Adipose tissue (tissue), 3 donors: ENCODE results near the gene UBQLN4. TPM values are rescaled to one million over a fixed set of nuclear protein-coding genes. Genes with fewer than 3 reads are reported as not detected.

ENCODE experiments used
- H3K27ac ChIP-seq: one replicate; pipeline ENCODE4 v1.5.1; 2013; ENCODE audit warnings: low read depth, low read length
- WGBS, 3 donors: extraction: QIAGEN DNeasy Blood & Tissue Kit; methylation state at CpG; one replicate each; pipeline ENCODE4 v1.1.7; 2013; 5-methylcytosine and 5-hydroxymethylcytosine counted together
- polyA plus RNA-seq, 3 donors: library from polyadenylated mRNA; stranded (reverse); fragments of 200-250 nt; gene quantifications; one replicate each; pipeline ENCODE4 v1.2.3, GENCODE V29; 2013
- donor health status: healthy with polysubstance abuse.
- donor health status: Bipolar disorder and iron deficiency.
- donor health status: healthy.

Gene UBQLN4
- polyA plus RNA-seq, 3 donors: 14.5 to 18.9 (median 18.8) TPM

- 57 to 68% (median 60%) methylated on average over 10 of the region's 10 CpGs for WGBS, 3 donors
- no peak overlapping the region for H3K27ac ChIP-seq
Observed at GRCh38 chr1:156001021-156001661, 52.5 kb downstream of the UBQLN4 start.

GRCh38 chr1:155999964-156000363 is 53.6 kb downstream of the UBQLN4 start:
- WGBS, 3 donors: 82 to 89% (median 89%) methylated on average over 1 of the region's 1 CpG
- H3K27ac ChIP-seq: no peak overlapping the region

- 33 to 45% (median 45%) methylated on average over 2 of the region's 2 CpGs for WGBS, 3 donors
Observed at GRCh38 chr1:155996166-155996565, 57.4 kb downstream of the UBQLN4 start.

GRCh38 chr1:155993595-155993994 is 60.0 kb downstream of the UBQLN4 start:
- no peak overlapping the region for H3K27ac ChIP-seq
- WGBS, 3 donors: 74 to 82% (median 81%) methylated on average over 3 of the region's 3 CpGs

More at GRCh38 chr1:155996166-155996565, 57.4 kb downstream of the UBQLN4 start:
- no peak overlapping the region for H3K27ac ChIP-seq

GRCh38 chr1:155990005-155990739 is 63.4 kb downstream of the UBQLN4 start:
- no peak overlapping the region for H3K27ac ChIP-seq
- 57 to 88% (median 70%) methylated on average over 6 of the region's 6 CpGs for WGBS, 3 donors

GRCh38 chr1:155989242-155990004 is 64.2 kb downstream of the UBQLN4 start:
- 18 to 30% (median 20%) methylated on average over 9 of the region's 9 CpGs for WGBS, 3 donors

More at GRCh38 chr1:155989242-155990004, 64.2 kb downstream of the UBQLN4 start:
- no peak overlapping the region for H3K27ac ChIP-seq

Other genes with a start within 250 kb of the UBQLN4 start
- 10 to 100 TPM in 2 of 3 donors, 1 to 10 TPM in 1; 9.7 to 27.4 (median 15.2) TPM for gene GON4L, start 196.6 kb downstream of the UBQLN4 start, polyA plus RNA-seq
- 1 to 10 TPM; 1.6 to 3.6 (median 2.0) TPM for gene SYT11, start 194.2 kb downstream of the UBQLN4 start, polyA plus RNA-seq
- 10 to 100 TPM in 2 of 3 donors, 1 to 10 TPM in 1; 4.4 to 16.5 (median 13.8) TPM for gene RIT1, start 142.4 kb downstream of the UBQLN4 start, polyA plus RNA-seq
- gene KHDC4, start 119.4 kb downstream of the UBQLN4 start, polyA plus RNA-seq: 10 to 100 TPM; 14.9 to 16.6 (median 15.2) TPM
- gene RXFP4, start 112.2 kb downstream of the UBQLN4 start, polyA plus RNA-seq: under 1 TPM in 1 of 3 donors, not detected in 2; 0.07 TPM
- 10 to 100 TPM; 10.0 to 67.3 (median 60.8) TPM for gene ARHGEF2, start 75.3 kb downstream of the UBQLN4 start, polyA plus RNA-seq
- 100 to 1,000 TPM; 221 to 387 (median 237) TPM for gene SSR2, start 32.8 kb downstream of the UBQLN4 start, polyA plus RNA-seq
- 100 to 1,000 TPM; 113 to 133 (median 116) TPM for gene LAMTOR2, start 984 bp upstream of the UBQLN4 start, polyA plus RNA-seq
- 10 to 100 TPM in 2 of 3 donors, under 1 TPM in 1; 0.56 to 58.7 (median 11.8) TPM for gene RAB25, start 7.4 kb upstream of the UBQLN4 start, polyA plus RNA-seq
- gene MEX3A, start 28.7 kb upstream of the UBQLN4 start, polyA plus RNA-seq: under 1 TPM; under 0.01 to 0.43 (median 0.26) TPM
- 100 to 1,000 TPM in 2 of 3 donors, 10 to 100 TPM in 1; 58.6 to 543 (median 239) TPM for gene LMNA, start 60.9 kb upstream of the UBQLN4 start, polyA plus RNA-seq
- gene SEMA4A, start 99.8 kb upstream of the UBQLN4 start, polyA plus RNA-seq: 1 to 10 TPM; 2.1 to 9.5 (median 7.4) TPM
- 10 to 100 TPM in 2 of 3 donors, 1 to 10 TPM in 1; 6.6 to 27.6 (median 13.8) TPM for gene SLC25A44, start 140.3 kb upstream of the UBQLN4 start, polyA plus RNA-seq
- gene PMF1, start 159.2 kb upstream of the UBQLN4 start, polyA plus RNA-seq: 10 to 100 TPM; 32.3 to 59.8 (median 55.4) TPM
- 1 to 10 TPM in 1 of 3 donors, under 1 TPM in 2; 0.31 to 2.8 (median 0.71) TPM for gene BGLAP, start 188.4 kb upstream of the UBQLN4 start, polyA plus RNA-seq
- 1 to 10 TPM in 1 of 3 donors, under 1 TPM in 2; 0.67 to 1.1 (median 0.79) TPM for gene PAQR6, start 194.3 kb upstream of the UBQLN4 start, polyA plus RNA-seq
- gene SMG5, start 229.0 kb upstream of the UBQLN4 start, polyA plus RNA-seq: 10 to 100 TPM; 24.1 to 34.4 (median 28.3) TPM
- 1 to 10 TPM; 1.8 to 3.1 (median 2.5) TPM for gene TMEM79, start 230.5 kb upstream of the UBQLN4 start, polyA plus RNA-seq
- 10 to 100 TPM; 19.3 to 41.2 (median 37.2) TPM for gene GLMP, start 241.9 kb upstream of the UBQLN4 start, polyA plus RNA-seq
- gene VHLL, start 245.5 kb upstream of the UBQLN4 start, polyA plus RNA-seq: not detected